Natural killer cell (primary cell): ENCODE data around the gene SDE2. TPM values are rescaled to one million over a fixed set of nuclear protein-coding genes. Genes with fewer than 3 reads are reported as not detected.
"Not testable (repeated sequence)": the region's sequence is repeated elsewhere in the genome, so short reads cannot be mapped to it uniquely, and the experiment has no call there.

Experiments
- ATAC-seq, 3 donors: fragments of 150-1000 bp in 2 of 3; fragments of 200-7000 bp in 1 of 3; cut with Tn5 transposase; 1 replicate in 1 of 3; 2 replicates in 2 of 3; pipeline ENCODE4 v1.10.0; 2021; ENCODE audit warnings: mild to moderate bottlenecking in 2 of 3, moderate library complexity in 2 of 3
- DNase-seq, 2 donors: peaks; one replicate each; pipeline versions ENCODE4 v3.0.0 to v3.0.0-alpha.2; 2013 to 2021; ENCODE audit warnings: mixed read lengths in 1 of 2
- H3K27ac ChIP-seq: one replicate; pipeline ENCODE4 v1.5.1; 2013; ENCODE audit warnings: mild to moderate bottlenecking, low read length
- H3K27me3 ChIP-seq: one replicate; pipeline ENCODE4 v1.6.1; 2013; ENCODE audit warnings: low read length; ENCODE audit not compliant: control insufficient read depth, insufficient read depth
- H3K36me3 ChIP-seq: one replicate; pipeline ENCODE4 v1.6.1; 2013; ENCODE audit warnings: low read length; ENCODE audit not compliant: control insufficient read depth, insufficient read depth
- H3K4me1 ChIP-seq: one replicate; pipeline ENCODE4 v1.6.1; 2013; ENCODE audit warnings: low read length; ENCODE audit not compliant: control insufficient read depth, insufficient read depth
- H3K4me3 ChIP-seq: one replicate; pipeline ENCODE4 v1.5.1; 2013; ENCODE audit warnings: low read length
- H3K9me3 ChIP-seq: one replicate; pipeline ENCODE4 v1.6.1; 2013; ENCODE audit warnings: low read length; ENCODE audit not compliant: control insufficient read depth, insufficient read depth
- H3K27ac Mint-ChIP-seq, 2 donors: one replicate each; pipeline ENCODE4 v1.8.0; 2022; ENCODE audit warnings: mild to moderate bottlenecking in 2 of 2, mixed read lengths in 2 of 2, moderate library complexity in 1 of 2
- H3K27me3 Mint-ChIP-seq, 2 donors: one replicate each; pipeline ENCODE4 v1.8.0; 2022; ENCODE audit warnings: low read depth in 2 of 2, mixed read lengths in 2 of 2
- H3K36me3 Mint-ChIP-seq: one replicate; pipeline ENCODE4 v1.8.0; 2022; ENCODE audit warnings: mixed read lengths
- H3K4me1 Mint-ChIP-seq, 2 donors: one replicate each; pipeline ENCODE4 v1.8.0; 2022; ENCODE audit warnings: mixed read lengths in 2 of 2
- H3K4me3 Mint-ChIP-seq: one replicate; pipeline ENCODE4 v1.8.0; 2022; ENCODE audit warnings: mild to moderate bottlenecking, moderate library complexity, mixed read lengths
- H3K9me3 Mint-ChIP-seq, 2 donors: one replicate each; pipeline ENCODE4 v1.8.0; 2022; ENCODE audit warnings: mixed read lengths in 2 of 2
- CTCF ChIP-seq: fragments of 200-600 bp; IDR thresholded peaks from one replicate; pipeline ENCODE4 v1.8.0; 2022; ENCODE audit warnings: antibody characterized with exemption
- WGBS: methylation state at CpG from one replicate; pipeline ENCODE4 v1.1.7; 2013; ENCODE audit warnings: missing lambda C conversion rate; ENCODE audit not compliant: insufficient coverage; 5-methylcytosine and 5-hydroxymethylcytosine counted together
- intact Hi-C: fragments of 100-400 bp; cut with micrococcal nuclease; formaldehyde crosslinking; loops from one replicate; pipeline ENCODE4 v1.14.2; 2022
- total RNA-seq, 4 donors: library from RNA; stranded (reverse); fragments of 120-200 nt in 1 of 4; gene quantifications; one replicate each; pipeline versions ENCODE4 v1.2.3 to v1.2.4, GENCODE V29; 2013 to 2022

The SDE2 gene
- total RNA-seq, 3 donors from 2014 or later (not counting 1 experiment from before 2014, with no cell fraction given): 52.5 to 62.7 (median 53.6) TPM

- intact Hi-C loops: no loop called here
- ATAC-seq (no peak), DNase-seq (no peak)
- H3K27me3 ChIP-seq: no peaks in the 10 kb centered on the region
- Mint-ChIP-seq H3K27ac (no peak overlapping the region), H3K9me3 (no peaks in the 10 kb centered on the region), H3K36me3 (no peaks in the 10 kb centered on the region), H3K4me1 (peaks cover 20 to 23% of the 10 kb centered on the region in 2 donors), H3K4me3 (no peak overlapping the region), H3K27me3 (peaks cover 0 to 5% of the 10 kb centered on the region in 2 donors)
- no peak for TF ChIP-seq CTCF
- no peaks in the 10 kb centered on the region for H3K9me3 ChIP-seq
- no peaks in the 10 kb centered on the region for H3K36me3 ChIP-seq
- H3K4me1 ChIP-seq: peaks cover 20% of the 10 kb centered on the region
- 93% methylated on average over 25 of the region's 25 CpGs for WGBS
- no peak overlapping the region for H3K27ac ChIP-seq
- no peak overlapping the region for H3K4me3 ChIP-seq
Observed at GRCh38 chr1:225940385-225941151, 58.6 kb downstream of the SDE2 start.

GRCh38 chr1:225939939-225940310, 59.2 kb downstream of the SDE2 start:
- H3K4me3 Mint-ChIP-seq, H3K9me3 ChIP-seq, H3K36me3 Mint-ChIP-seq, H3K27ac ChIP-seq, DNase-seq, H3K4me3 ChIP-seq, intact Hi-C loops, ATAC-seq, H3K27ac Mint-ChIP-seq, H3K9me3 Mint-ChIP-seq, H3K27me3 Mint-ChIP-seq, H3K27me3 ChIP-seq, H3K36me3 ChIP-seq: not testable (repeated sequence)
- 95% methylated on average over 8 of the region's 8 CpGs for WGBS
- peaks cover 16% of the 10 kb centered on the region for H3K4me1 ChIP-seq
- H3K4me1 Mint-ChIP-seq: peaks cover 16 to 17% of the 10 kb centered on the region in 2 donors

GRCh38 chr1:225939097-225939938, 59.8 kb downstream of the SDE2 start:
- H3K36me3 Mint-ChIP-seq, DNase-seq, ATAC-seq, H3K4me3 Mint-ChIP-seq, intact Hi-C loops, H3K9me3 Mint-ChIP-seq, H3K27ac Mint-ChIP-seq, H3K4me3 ChIP-seq, H3K27me3 Mint-ChIP-seq, H3K27ac ChIP-seq, H3K9me3 ChIP-seq, H3K36me3 ChIP-seq, H3K27me3 ChIP-seq, H3K4me1 ChIP-seq: not testable (repeated sequence)
- H3K4me1 Mint-ChIP-seq: peaks cover 10 to 11% of the 10 kb centered on the region in 2 donors
- 58% methylated on average over 46 of the region's 69 CpGs for WGBS

GRCh38 chr1:225937048-225937968, 61.8 kb downstream of the SDE2 start:
- no peaks in the 10 kb centered on the region for H3K4me1 Mint-ChIP-seq
- H3K36me3 Mint-ChIP-seq: no peaks in the 10 kb centered on the region
- H3K27me3 Mint-ChIP-seq: peaks cover 0 to 3% of the 10 kb centered on the region in 2 donors
- no peak overlapping the region for H3K4me3 Mint-ChIP-seq
- no peak overlapping the region for H3K4me3 ChIP-seq
- no peaks in the 10 kb centered on the region for H3K4me1 ChIP-seq
- 95% methylated on average over 21 of the region's 21 CpGs for WGBS
- H3K27ac ChIP-seq: no peak overlapping the region
- DNase-seq (no peak), ATAC-seq (no peak)
- no peaks in the 10 kb centered on the region for H3K9me3 Mint-ChIP-seq
- no peaks in the 10 kb centered on the region for H3K27me3 ChIP-seq
- intact Hi-C loops: no loop called here
- no peaks in the 10 kb centered on the region for H3K9me3 ChIP-seq
- H3K36me3 ChIP-seq: no peaks in the 10 kb centered on the region
- TF ChIP-seq CTCF: no peak
- H3K27ac Mint-ChIP-seq: no peak overlapping the region
